Measurements from ENCODE around the gene TAF9.

DNA sequence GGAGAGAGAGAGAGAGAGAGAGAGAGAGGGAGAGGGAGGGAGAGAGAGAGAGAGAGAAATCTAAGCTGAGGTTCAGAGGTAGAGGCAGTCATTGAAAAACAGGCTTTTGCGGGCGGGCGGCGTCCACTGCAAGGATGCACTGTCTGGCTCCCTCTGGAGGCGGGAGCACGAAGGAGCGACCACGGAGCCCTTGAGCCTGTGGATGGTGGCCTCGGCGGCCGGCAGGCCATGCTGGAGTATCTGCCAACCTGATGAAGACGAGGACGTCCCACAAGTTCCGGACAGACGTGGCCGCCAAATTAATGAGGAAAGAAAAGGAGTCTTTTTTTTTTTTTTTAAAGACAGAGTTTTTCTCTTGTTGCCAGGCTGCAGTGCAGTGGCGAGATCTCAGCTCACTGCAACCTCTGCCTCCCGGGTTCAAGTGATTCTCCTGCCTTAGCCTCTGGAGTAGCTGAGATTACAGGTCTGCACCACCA is 34.5 kb downstream of the TAF9 start:
- TF ChIP-seq, protein P1, sequence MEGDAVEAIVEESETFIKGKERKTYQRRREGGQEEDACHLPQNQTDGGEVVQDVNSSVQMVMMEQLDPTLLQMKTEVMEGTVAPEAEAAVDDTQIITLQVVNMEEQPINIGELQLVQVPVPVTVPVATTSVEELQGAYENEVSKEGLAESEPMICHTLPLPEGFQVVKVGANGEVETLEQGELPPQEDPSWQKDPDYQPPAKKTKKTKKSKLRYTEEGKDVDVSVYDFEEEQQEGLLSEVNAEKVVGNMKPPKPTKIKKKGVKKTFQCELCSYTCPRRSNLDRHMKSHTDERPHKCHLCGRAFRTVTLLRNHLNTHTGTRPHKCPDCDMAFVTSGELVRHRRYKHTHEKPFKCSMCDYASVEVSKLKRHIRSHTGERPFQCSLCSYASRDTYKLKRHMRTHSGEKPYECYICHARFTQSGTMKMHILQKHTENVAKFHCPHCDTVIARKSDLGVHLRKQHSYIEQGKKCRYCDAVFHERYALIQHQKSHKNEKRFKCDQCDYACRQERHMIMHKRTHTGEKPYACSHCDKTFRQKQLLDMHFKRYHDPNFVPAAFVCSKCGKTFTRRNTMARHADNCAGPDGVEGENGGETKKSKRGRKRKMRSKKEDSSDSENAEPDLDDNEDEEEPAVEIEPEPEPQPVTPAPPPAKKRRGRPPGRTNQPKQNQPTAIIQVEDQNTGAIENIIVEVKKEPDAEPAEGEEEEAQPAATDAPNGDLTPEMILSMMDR (IDR thresholded peaks at IDR 0.05) = peak in 5 of 6 experiments; percentile 34 to 84 (median 80)
- no peak for TF ChIP-seq POLR2A (IDR thresholded peaks at IDR 0.05)

Measured in Peyer's patch (tissue), 4 donors.